Measurements from ENCODE around the gene GGT6. TPM values are rescaled to one million over a fixed set of nuclear protein-coding genes. Genes with fewer than 3 reads are reported as not detected.
A peak's percentile ranks its signal among the peaks of the same experiment; 100 is the strongest.

GGT6 gene
- total RNA-seq, 1 donor from 2014 or later = not detected

GRCh38 chr17:4551796-4552525, 8.4 kb downstream of the GGT6 start:
- no peak for DNase-seq (ENCODE audit: low read depth in 2 of 2)

DNA sequence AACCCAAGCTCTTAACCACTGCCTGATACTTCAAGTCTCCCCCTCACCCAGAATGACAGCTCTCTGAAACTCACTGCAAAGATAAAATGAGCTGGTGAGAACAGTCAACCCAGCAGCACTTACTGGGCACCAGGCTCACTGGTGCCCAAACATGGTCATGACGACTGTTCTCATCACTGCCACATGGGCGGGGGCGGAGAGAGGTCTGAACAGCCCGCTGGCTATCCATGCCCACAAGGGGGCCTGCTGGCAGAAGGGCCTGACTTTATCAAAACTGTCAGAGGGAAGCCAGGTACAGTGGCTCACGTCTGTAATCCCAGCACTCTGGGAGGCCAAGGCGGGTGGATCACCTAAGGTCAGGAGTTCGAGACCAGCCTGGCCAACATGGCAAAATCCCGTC, 9.2 kb downstream of the GGT6 start:
- DNase-seq (ENCODE audit: low read depth in 2 of 2) = no peak

- DNase-seq (ENCODE audit: low read depth in 2 of 2) = no peak
These were observed 9.8 kb downstream of the GGT6 start for GRCh38 chr17:4550534-4551039.

DNA sequence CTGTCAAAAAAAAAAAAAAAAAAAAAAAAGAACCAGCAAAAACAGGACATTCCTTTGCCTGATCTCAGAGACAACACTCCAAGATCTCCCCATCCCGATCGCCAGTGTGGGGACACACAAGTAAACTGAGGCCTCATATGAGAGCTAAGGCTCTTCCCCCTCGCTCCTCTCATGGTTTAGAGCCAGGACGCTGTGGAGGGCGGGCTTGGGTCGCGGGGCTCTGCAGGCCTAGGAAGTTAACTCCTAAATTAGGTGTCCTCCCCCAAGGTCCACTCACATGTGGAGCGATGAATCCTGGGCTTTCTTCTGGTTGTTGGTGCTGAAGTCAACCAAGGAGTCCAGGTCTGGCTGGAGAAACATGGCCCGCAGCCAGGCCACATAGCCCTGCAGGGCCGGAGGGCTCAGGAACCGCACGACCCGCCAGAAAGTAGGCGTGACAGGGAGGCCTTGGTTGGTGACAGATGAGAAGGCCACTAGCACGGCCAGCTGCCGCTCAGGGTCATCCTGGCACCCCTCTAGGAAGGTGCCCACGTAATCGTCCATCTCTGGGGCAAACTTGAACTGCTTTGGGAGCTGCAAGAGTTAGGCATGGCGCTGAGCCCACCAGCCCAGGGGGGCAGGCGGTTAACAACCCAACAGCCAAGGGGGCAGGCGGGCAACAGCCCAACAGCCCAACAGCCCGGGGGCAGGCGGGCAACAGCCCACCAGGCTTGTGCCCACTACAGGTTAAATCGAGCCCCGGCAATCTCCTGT, 10.4 kb downstream of the GGT6 start:
- DNase-seq (ENCODE audit: low read depth in 2 of 2) = no peak

GRCh38 chr17:4548721-4549531, 11.5 kb downstream of the GGT6 start:
- DNase-seq (ENCODE audit: low read depth in 2 of 2) = no peak

- DNase-seq (ENCODE audit: low read depth in 2 of 2) = no peak
These were observed 12.3 kb downstream of the GGT6 start for GRCh38 chr17:4548061-4548461.

DNA sequence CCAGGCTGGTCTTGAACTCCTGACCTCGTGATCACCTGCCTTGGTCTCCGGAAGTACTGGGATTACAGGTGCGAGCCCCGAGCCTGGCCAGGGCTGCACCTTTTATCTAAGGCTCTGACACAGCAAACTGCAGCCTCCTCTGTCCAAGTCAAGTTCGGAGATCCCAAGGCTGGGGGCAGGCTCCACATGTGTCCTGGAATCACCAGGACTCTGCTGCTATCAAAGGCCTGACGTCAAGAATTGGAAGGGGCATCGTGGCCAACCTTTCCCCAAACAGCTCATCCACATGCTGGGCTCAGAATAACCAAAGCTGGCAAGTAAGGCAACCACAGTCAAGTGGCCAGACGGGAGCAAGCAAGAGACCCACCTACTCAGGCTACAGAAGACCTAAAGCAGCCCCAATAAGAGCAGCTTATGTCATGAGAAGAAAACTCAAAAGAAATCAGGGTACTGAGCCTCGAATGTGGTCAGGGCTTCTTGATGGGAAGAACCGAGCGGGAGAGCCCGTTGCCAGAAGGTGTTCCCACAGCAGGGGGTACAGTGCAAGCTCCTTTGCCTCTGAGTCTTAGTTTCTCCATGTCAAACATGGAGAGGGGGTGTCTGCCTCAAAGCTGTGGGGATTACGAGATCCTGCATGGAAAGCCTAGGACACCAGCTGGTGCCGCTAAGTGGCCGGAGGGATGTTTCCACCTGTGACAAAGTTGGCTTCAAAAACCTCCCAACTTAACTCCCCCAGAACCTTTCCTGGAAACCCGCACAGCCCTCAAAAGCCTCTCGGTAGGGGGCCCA, 13.1 kb downstream of the GGT6 start:
- no peak for DNase-seq (ENCODE audit: low read depth in 2 of 2)

- DNase-seq (ENCODE audit: low read depth in 2 of 2) = no peak
These were observed 15.0 kb downstream of the GGT6 start for GRCh38 chr17:4545217-4545951.

DNA sequence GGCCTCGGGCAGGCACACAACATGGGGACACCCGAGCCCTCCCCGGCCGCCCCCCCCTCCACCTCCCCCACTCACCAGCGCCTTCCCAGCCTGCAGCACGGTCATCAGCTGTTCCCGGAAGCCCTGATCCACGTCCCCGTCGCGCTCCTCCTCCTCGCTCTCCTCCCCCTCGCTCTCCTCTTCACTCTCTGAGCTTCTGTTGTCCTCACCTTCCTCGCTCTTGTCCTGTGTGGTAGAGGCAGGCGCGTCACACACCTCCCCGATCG, 15.5 kb downstream of the GGT6 start:
- no peak for DNase-seq (ENCODE audit: low read depth in 2 of 2)

DNA sequence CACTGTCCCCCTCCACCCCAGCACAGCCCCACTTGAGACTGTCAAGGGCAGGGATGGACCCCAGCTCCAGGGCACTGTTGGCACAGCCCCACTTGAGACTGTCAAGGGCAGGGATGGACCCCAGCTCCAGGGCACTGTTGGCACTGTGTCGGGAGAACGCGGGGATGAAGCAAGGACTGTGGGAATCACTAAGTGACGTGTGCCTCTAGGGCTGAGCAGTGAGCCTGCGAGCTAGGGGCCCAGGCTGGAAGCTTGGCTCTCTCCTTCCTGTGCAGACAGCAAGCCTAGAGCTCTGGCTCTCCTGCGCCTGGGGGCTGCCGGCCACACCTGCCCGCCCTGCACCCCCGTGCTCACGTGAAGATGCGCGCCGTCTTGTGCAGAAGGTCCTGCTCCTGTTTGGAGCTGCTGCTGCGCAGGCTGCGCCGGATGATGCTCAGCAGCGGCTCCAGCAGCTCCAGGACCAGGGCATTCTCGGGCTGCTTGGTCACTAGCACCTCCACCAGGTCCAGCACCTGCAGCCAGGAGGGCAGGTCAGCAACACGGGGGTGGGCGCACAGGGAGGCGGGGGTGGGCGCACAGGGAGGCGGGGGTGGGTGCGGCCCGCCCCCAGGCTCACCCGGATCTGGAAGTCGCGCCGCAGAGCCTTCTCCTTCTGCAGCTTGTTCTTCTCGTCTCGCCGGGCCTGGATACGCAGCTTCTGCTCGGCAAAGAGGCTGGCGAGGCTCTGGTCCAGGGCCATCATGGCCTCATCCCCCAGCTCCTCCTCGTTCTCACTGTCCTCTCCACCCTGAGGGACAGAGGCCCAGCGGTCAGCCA, 16.0 kb downstream of the GGT6 start:
- no peak for DNase-seq (ENCODE audit: low read depth in 2 of 2)

DNA sequence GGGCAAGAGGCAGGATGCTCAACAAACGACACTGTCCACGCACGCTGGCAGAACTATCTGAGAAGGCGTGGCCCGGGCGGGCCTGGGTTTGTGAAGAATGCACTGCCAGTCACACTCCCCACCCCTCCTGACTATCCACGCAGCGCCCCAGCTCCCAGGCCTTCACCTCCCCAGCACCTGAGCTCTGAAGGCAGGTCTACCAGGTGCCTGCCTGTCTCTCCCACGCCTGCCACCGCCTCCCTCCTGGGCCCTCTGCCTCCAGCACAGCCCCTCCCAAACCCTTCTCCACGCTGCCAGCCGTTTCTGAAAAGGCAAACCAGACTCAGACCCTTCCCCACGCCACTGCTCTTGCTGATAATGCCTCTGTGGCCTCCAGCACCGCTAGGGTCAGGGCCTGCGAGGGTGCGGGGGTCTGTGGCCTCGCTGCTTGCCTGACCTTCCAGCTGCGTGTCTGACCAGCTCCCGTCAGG, 16.8 kb downstream of the GGT6 start:
- no peak for DNase-seq (ENCODE audit: low read depth in 2 of 2)

DNA sequence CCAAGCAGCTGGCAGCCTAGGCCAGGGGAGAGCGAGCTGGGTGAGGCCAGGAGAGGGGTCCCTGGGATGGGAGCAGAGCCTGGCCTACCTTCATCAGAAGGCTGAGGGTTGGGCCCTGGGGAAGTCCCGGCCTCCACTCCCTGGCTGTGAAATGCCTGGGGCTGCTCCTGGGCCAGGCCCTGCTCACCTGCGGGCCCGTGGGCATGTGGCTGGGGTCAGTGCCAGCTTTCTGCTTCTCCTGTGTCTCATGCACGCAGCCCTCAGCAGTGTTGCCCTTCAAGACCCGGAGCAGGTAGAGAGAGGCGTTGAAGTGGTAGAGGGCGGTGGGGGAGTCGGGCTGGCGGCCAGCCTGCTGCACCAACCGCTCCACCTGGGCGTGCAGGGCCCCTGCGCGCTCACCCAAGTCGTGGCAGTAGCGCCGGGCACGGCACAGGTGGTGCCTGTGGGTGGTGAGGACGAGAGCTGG, 17.6 kb downstream of the GGT6 start:
- no peak for DNase-seq (ENCODE audit: low read depth in 2 of 2)

DNA sequence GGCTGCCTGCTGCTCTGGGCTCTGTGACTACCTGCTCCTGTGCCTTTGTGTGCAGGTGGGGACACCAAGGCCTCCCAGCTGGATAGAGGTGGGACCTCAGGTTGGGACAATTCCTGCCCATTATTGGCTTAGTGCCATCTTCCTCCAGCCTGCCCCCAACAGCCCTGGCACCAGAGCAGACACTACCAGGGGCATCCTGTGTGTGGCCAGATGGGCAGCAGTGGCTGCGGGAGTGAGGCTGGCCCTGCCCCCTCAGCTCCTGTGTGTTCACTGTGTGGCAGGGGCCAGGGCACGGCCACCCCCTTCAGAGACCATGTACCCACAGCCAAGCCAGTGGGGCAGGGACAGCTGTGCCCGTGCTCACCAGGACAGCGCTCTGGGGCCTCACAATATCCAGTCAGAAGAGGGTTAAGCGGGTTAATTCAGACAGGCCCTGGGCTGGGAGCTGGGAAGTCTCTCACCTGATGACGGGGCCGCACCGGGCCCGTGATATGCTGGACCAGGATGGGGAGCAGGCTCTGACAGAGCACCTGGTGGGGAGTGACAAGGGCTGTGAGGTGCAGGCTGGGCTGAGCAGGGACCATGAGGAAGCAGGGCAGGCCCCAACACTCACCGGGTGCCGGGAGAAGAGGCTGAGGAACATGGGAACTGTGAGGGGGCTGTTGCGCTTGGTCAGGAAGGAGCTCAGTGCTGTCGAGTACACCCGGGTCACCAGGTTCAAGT, 18.2 kb downstream of the GGT6 start:
- no peak for DNase-seq (ENCODE audit: low read depth in 2 of 2)

GRCh38 chr17:4541328-4542002, 18.9 kb downstream of the GGT6 start:
- DNase-seq (ENCODE audit: low read depth in 2 of 2) = no peak

GRCh38 chr17:4540687-4541327, 19.6 kb downstream of the GGT6 start:
- peak in 1 of 2 donors; percentile 75 for DNase-seq (ENCODE audit: low read depth in 2 of 2)

- peak; percentile 25 to 70 for DNase-seq (ENCODE audit: low read depth in 2 of 2)
These were observed 20.1 kb downstream of the GGT6 start for GRCh38 chr17:4540224-4540651.

GRCh38 chr17:4539576-4540223, 20.7 kb downstream of the GGT6 start:
- DNase-seq (ENCODE audit: low read depth in 2 of 2) = no peak
